GM06990 (cell line): ENCODE data around the gene CCNY.

Experiments
- DNase-seq: peaks from one replicate; pipeline ENCODE4 v3.0.0-alpha.2; 2011; ENCODE audit not compliant: insufficient read length; ENCODE audit errors: extremely low read depth
- H3K27me3 ChIP-seq: replicated peaks from 2 replicates; pipeline ENCODE4 v1.6.0; 2011; ENCODE audit warnings: low read length; ENCODE audit not compliant: control insufficient read depth, insufficient read depth
- H3K36me3 ChIP-seq: 2 replicates; pipeline ENCODE4 v1.5.1; 2011; ENCODE audit warnings: low read length; ENCODE audit not compliant: control insufficient read depth, insufficient read depth
- H3K4me3 ChIP-seq: replicated peaks from 2 replicates; pipeline ENCODE4 v1.5.1; 2011; ENCODE audit warnings: low read depth, mild to moderate bottlenecking, control low read depth, low read length
- CTCF ChIP-seq: IDR thresholded peaks from 2 replicates; pipeline ENCODE4 v1.5.1; 2011; ENCODE audit warnings: low read length, control low read depth, mild to moderate bottlenecking, inconsistent platforms; ENCODE audit not compliant: insufficient read depth, poor library complexity, severe bottlenecking

CCNY gene

GRCh38 chr10:35371731-35372130, 35.4 kb downstream of the CCNY start:
- no peak for TF ChIP-seq CTCF
- H3K27me3 ChIP-seq, result no peaks in the 10 kb centered on the region
- no peak for DNase-seq
- no peaks in the 10 kb centered on the region for H3K36me3 ChIP-seq
- no peak overlapping the region for H3K4me3 ChIP-seq

- no peak for TF ChIP-seq CTCF
- Histone ChIP-seq H3K27me3 (no peaks in the 10 kb centered on the region), H3K4me3 (no peak overlapping the region), H3K36me3 (no peaks in the 10 kb centered on the region)
- no peak for DNase-seq
These were observed 36.0 kb downstream of the CCNY start for GRCh38 chr10:35372329-35372728.

- no peak for TF ChIP-seq CTCF
- Histone ChIP-seq H3K36me3 (no peaks in the 10 kb centered on the region), H3K27me3 (no peaks in the 10 kb centered on the region), H3K4me3 (no peak overlapping the region)
- no peak for DNase-seq
These were observed 38.9 kb downstream of the CCNY start for GRCh38 chr10:35375091-35375765.

- no peak for TF ChIP-seq CTCF
- DNase-seq, result no peak
- H3K36me3 ChIP-seq, result no peaks in the 10 kb centered on the region
- H3K27me3 ChIP-seq, result no peaks in the 10 kb centered on the region
- no peak overlapping the region for H3K4me3 ChIP-seq
These were observed 40.9 kb downstream of the CCNY start for GRCh38 chr10:35377050-35377728.

GRCh38 chr10:35378541-35379210, 42.4 kb downstream of the CCNY start:
- no peak overlapping the region for H3K4me3 ChIP-seq
- no peak for DNase-seq
- no peaks in the 10 kb centered on the region for H3K27me3 ChIP-seq
- TF ChIP-seq CTCF, result no peak
- H3K36me3 ChIP-seq, result no peaks in the 10 kb centered on the region
